Measurements from ENCODE around the gene PKD2.
"Not testable (repeated sequence)": the region's sequence is repeated elsewhere in the genome, so short reads cannot be mapped to it uniquely, and the experiment has no call there.

Gene PKD2

DNA sequence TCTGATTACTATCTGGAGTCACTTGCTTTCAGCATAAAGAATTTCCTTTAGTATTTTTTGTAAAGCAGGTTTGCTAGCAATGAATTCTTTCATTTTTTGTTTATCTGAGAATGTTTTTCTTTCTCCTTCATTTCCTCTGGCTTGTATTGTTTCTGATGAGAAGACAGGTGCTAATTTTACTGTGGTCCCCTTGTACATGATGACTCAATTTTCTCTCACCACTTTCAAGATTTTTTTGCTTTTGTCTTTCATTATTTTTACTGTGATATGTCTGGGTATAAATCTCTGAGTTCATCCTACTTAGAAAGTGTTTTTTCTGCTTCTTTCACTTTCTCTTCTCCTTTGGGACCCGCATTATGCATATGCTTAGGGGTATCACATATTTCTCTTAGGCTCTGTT lies 62.6 kb downstream of the PKD2 start:
- no peak for DNase-seq (ENCODE audit: low read depth in 2 of 2)

GRCh38 chr4:88075336-88075735 lies 67.9 kb downstream of the PKD2 start:
- DNase-seq (ENCODE audit: low read depth in 2 of 2): no peak

DNA sequence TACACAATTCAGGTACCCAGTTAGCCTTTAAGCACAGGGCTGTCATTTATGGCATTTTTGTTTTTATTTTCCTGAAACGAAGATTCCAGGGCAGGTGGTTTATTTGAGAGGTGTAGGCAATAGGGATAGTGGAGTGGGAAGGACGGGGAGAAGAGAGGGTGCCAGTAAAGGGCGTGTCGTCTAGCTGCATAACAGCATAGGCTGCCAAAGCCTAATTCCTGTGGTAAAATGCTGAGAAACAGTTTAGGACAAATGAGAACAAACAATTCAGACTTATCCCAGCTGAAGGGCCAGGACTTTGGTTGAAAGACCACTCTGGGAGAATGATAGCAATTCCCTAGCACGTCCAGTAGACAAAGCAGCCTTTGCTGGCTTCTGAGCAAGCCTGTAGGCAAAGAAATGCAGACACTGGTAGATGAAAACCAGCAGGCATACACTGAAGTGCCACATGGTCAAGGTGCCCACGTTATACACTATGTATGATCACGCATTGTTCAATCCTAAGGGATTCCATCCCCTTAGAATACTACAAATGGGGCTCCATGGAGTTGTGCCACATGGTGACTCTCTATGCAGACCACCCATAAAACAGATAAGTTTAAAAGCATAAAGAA lies 70.6 kb downstream of the PKD2 start:
- DNase-seq (ENCODE audit: low read depth in 2 of 2): no peak

GRCh38 chr4:88078579-88078978 lies 71.1 kb downstream of the PKD2 start:
- no peak for DNase-seq (ENCODE audit: low read depth in 2 of 2)

DNA sequence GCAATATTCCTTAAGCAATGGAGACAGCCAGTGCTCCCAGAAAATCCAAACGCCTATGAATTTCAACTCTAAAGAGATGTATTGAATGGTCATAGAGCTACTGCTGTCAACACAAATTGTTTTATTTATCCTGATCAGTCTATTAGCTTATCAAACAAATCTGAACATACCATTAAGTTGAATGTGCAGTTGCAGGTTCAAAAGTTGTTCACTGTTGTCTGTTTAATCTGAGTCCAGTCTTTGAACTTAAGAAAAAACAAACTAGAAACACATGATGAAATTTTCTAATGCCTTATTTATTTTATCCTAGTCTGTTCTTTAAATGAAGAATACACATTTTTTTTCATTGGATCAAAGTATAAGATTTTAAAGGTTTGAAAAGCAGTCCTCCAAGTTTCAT lies 73.2 kb downstream of the PKD2 start:
- no peak for DNase-seq (ENCODE audit: low read depth in 2 of 2)

GRCh38 chr4:88087004-88087403 lies 79.6 kb downstream of the PKD2 start:
- DNase-seq (ENCODE audit: low read depth in 2 of 2): no peak

GRCh38 chr4:88090898-88091297 lies 83.5 kb downstream of the PKD2 start:
- no peak for DNase-seq (ENCODE audit: low read depth in 2 of 2)

DNA sequence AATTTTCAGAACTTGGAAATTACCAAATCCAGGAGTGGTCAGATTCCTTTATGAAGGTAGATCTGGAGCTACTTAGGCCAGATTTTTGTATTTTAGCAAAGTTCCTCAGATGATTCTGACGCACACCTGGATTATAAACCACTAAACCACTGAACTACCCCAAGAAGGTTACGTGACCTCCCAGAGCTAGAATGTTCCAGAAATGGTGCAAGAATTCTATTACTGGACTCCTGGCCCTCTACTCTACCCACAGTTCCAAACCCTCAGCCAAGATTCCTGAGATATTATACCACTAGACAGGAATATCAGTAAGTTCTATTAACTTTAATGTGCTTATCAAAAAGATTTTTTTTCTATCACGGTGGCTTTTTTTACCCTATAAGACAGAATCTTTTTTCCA lies 83.9 kb downstream of the PKD2 start:
- no peak for DNase-seq (ENCODE audit: low read depth in 2 of 2)

- no peak for DNase-seq (ENCODE audit: low read depth in 2 of 2)
Observed at GRCh38 chr4:88093874-88094273, 86.4 kb downstream of the PKD2 start.

DNA sequence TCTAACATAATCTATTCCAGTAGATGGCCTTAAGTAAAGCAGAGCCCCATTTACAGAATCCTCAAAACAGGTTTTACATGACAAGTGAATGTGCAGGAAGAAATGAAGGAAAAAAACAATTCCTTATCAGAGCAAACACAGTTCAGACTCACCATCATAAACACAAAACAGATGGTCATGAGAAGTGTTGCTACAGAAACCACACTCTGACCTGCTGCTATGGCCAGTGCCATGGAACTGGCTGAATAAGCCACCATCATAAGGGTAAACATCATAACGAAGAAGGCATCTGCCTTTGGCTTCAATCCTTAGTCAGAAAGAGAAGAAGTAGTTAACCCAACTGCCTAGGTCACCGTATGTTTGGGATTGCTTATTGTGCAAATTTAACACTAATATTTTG lies 89.9 kb downstream of the PKD2 start:
- DNase-seq (ENCODE audit: low read depth in 2 of 2): no peak

DNA sequence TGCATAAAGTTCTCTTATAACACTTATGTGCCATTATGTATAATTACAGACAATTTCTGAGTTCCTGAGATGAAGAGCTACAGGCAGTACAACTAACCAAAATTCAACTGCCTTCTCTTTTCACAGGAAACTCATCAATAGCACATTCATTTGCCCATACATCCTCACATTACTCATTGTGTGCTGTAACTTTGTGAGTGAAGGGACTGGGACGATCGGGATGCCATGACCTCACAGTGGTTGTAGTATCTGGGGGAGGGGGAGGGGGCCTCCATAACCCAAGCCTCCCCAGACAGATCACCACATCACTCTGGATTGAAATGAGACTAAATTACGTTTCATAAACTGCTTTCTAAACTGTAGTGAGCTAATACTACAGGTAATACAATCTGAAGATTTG lies 90.3 kb downstream of the PKD2 start:
- no peak for DNase-seq (ENCODE audit: low read depth in 2 of 2)

- no peak for DNase-seq (ENCODE audit: low read depth in 2 of 2)
Observed at GRCh38 chr4:88098993-88099752, 91.7 kb downstream of the PKD2 start.

DNA sequence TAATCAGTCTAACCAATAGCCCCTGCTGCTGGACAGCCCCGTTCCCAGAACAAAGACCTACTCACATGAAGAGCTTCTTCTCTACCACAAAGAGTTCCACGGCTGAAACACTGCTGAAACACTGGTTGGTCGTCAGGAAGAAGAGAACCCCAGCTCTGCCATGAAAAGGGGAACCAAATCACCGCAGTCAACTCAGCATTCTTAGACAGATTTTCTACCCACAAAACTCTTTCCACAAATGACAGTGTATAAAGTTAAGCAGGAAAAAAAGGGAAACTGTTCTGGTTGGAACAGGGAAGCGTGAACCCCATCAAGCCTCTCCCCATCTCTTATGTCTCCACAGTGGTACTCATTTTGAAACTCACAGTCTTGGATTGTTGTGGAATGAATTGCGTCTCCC lies 93.7 kb downstream of the PKD2 start:
- no peak for DNase-seq (ENCODE audit: low read depth in 2 of 2)

DNA sequence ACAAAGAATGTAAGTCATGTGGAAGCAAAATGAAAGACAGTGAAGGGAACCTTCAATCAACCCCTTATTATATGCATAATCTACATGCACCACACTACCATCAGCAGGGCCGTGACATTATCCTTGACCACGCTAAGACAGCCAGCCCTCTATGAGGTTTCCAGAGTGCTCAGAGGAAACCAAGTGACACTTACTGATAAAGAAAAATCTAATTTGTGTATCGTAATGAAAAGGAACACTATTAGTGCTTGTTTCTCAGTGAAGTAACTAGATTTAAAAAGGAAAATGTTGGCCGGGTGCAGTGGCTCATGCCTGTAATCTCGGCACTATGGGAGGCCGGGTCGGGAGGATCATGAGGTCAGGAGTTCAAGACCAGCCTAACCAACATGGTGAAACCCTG lies 94.6 kb downstream of the PKD2 start:
- DNase-seq (ENCODE audit: low read depth in 2 of 2): no peak

- no peak for DNase-seq (ENCODE audit: low read depth in 2 of 2)
Observed at GRCh38 chr4:88104902-88105610, 97.6 kb downstream of the PKD2 start.

DNA sequence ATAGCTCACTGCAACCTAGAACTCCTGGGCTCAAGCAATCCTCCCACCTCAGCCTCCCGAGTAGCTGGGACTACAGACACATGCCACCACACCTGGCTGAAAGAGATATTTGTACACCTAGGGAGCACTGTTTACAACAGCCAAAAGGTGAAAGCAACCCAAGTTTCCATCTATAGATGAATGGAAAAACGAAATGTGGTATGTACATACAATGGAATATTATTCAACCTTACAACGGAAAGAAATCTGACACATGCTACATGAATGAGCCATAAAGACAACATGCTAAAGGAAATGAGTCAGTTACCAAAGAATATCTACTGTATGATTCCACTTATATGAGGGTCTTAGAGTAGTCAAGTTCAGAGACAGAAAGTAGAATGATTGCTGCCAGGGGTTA lies 98.8 kb downstream of the PKD2 start:
- no peak for DNase-seq (ENCODE audit: low read depth in 2 of 2)

DNA sequence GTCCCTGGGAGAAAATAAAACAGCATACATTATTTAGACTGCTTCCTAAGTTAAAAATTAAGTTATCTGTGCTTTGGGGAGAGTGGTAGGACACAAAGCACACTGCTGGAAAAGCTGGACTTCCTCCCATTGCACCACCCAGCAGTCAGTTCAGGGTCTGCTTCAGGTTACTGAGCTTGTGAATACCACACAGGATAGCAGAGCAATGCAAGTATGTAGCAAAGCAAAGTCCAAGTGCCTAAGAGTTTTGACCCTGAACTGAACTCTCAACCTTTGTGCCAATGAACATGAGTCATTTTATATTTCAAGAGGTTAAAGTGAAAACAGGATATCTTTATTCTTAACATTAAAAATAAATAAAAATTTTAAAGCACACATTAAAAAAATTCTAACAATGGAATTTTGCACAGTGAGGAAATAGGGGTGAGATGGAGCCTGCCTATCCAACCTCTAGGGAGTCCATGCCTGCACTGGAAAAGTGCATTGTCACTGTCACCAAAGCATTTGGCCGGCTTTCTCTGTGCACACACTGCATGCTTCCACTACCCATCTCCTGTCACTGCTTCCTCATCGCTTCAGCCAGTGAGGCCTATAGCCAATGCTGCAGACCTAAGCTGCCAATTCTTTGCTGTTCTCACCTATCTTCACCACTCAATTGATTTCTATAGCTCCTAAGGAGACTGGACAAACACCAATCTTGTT lies 100.1 kb downstream of the PKD2 start:
- DNase-seq (ENCODE audit: low read depth in 2 of 2): no peak

- DNase-seq (ENCODE audit: low read depth in 2 of 2): not testable (repeated sequence)
Observed at GRCh38 chr4:88108108-88108465, 100.7 kb downstream of the PKD2 start.

GRCh38 chr4:88108747-88109122 lies 101.3 kb downstream of the PKD2 start:
- no peak for DNase-seq (ENCODE audit: low read depth in 2 of 2)

GRCh38 chr4:88109123-88109881 lies 101.9 kb downstream of the PKD2 start:
- no peak for DNase-seq (ENCODE audit: low read depth in 2 of 2)

DNA sequence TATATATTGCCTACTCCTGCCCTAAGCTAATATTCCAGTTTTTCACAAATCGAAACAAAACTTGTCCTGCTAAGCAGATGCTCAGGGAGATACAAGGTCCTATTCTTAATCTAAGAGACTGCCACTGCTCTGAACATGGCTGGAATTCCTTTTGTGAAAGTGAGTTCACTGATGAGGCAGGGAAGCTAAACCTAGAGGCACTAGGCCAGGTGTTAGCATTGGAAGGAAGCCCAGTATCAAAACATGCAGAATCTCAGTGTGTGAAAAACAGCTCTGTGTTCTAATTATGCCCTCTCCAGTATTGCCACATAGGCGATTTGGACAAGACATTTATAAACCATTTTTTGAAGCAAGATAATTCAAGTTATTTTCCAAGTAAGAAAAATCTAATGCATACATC lies 103.4 kb downstream of the PKD2 start:
- no peak for DNase-seq (ENCODE audit: low read depth in 2 of 2)

DNA sequence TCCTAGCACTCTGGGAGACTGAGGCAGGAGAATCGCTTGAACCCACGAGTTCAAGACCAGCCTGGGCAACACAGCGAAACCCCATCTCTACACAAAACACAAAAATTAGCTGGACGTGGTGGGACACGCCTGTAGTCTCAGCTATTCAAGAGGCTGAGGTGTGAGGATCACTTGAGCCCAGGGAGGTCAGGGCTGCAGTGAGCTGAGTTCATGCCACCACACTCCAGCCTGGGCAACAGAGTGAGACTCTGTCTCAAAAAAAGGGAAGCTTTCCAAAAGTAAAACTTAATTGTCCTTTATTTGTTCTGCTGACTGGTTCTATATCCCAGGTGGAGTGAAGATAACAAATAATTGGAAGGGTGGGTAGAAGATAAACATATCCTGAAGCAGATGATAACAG lies 105.4 kb downstream of the PKD2 start:
- no peak for DNase-seq (ENCODE audit: low read depth in 2 of 2)

All from stimulated activated CD4-positive, alpha-beta T cell treated with anti-CD3 and anti-CD28 coated beads, Interleukin-12 subunit alpha, Interleukin-12 subunit beta, amount 100 ng/mL, for 24 hours (primary cell).